NB4 (cell line): ENCODE results near the gene MMRN1.

ENCODE experiments used
- POLR2A ChIP-seq: IDR thresholded peaks from 2 replicates; pipeline ENCODE4 v1.6.1; 2011; ENCODE audit warnings: mild to moderate bottlenecking; ENCODE audit not compliant: insufficient read length; ENCODE audit errors: extremely low read depth
- TF ChIP-seq, protein P1 (sequence below): IDR thresholded peaks from one replicate; pipeline ENCODE4 v1.5.1; 2012; ENCODE audit warnings: low read depth, low read length
- TF ChIP-seq, protein P2 (sequence below): IDR thresholded peaks from 2 replicates; pipeline ENCODE4 v1.6.1; 2011; ENCODE audit warnings: low read depth, low read length

DNA sequence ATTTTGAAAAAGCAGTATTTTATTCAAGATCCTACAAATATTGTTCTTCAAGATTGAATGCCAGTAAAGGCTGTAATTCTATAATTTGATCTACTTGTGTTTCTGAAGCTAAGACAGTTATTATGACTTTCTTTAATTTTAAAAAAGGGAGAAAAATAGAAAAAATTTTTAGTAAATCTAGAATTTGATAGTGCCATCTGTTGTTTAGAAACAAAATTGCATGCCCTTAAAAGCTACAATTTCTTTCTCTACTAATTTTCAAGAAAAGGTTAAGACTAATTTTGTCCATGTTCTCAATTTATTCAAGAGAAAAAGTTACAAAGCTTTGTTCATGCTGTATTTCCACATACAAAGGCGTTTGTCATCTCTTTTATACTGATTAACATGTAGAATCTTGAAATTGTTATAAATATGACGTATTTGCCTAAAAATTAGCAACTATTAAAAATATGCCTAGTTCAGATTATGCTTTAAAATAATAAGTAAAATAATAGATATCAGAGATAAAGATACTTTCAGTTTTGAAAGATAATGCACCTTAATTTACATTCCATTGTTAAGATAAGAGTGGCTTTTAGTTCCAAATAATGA, 25.6 kb upstream of the MMRN1 start:
- TF ChIP-seq, protein P1, sequence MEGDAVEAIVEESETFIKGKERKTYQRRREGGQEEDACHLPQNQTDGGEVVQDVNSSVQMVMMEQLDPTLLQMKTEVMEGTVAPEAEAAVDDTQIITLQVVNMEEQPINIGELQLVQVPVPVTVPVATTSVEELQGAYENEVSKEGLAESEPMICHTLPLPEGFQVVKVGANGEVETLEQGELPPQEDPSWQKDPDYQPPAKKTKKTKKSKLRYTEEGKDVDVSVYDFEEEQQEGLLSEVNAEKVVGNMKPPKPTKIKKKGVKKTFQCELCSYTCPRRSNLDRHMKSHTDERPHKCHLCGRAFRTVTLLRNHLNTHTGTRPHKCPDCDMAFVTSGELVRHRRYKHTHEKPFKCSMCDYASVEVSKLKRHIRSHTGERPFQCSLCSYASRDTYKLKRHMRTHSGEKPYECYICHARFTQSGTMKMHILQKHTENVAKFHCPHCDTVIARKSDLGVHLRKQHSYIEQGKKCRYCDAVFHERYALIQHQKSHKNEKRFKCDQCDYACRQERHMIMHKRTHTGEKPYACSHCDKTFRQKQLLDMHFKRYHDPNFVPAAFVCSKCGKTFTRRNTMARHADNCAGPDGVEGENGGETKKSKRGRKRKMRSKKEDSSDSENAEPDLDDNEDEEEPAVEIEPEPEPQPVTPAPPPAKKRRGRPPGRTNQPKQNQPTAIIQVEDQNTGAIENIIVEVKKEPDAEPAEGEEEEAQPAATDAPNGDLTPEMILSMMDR = no peak
- TF ChIP-seq POLR2A = no peak
- TF ChIP-seq, protein P2, sequence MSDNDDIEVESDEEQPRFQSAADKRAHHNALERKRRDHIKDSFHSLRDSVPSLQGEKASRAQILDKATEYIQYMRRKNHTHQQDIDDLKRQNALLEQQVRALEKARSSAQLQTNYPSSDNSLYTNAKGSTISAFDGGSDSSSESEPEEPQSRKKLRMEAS = no peak
